ENCODE results near the gene SRSF12.

GRCh38 chr6:89134723-89135122 is 16.9 kb upstream of the SRSF12 start:
- TF ChIP-seq CTCF (IDR thresholded peaks at IDR 0.05) (no peak), POLR2A (IDR thresholded peaks at IDR 0.05) (no peak), POLR2AphosphoS5 (IDR thresholded peaks at IDR 0.05) (no peak), EP300 (IDR thresholded peaks at IDR 0.05) (no peak)
